HG03196 (cell line): ENCODE results near the gene RHBDD3.

ENCODE experiments used
- ATAC-seq: cut with Tn5 transposase; IDR thresholded peaks from one replicate; pipeline ENCODE4 v1.9.1; 2021; ENCODE audit not compliant: unreplicated experiment

The RHBDD3 gene

GRCh38 chr22:29269731-29270474 is 2.1 kb upstream of the RHBDD3 start:
- ATAC-seq = no peak

DNA sequence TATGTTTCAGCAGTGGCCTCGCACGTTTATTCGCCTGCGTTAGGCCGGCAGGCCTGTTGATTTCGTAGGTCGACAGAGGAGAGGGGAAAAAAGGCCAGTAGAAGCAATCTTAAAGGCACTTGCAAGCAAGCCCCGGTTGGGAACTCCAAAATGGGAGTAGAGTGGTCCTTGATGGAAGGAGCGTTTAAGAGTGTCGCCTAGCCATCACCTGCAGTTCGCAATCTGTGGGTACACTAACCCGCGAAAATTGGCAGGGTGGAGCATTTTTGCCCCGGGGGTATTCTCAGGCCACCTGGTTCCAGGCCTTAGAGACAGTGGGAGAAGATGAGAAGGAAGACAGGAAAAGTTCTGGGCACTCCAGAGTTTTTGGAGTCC is 1.4 kb upstream of the RHBDD3 start:
- no peak for ATAC-seq

DNA sequence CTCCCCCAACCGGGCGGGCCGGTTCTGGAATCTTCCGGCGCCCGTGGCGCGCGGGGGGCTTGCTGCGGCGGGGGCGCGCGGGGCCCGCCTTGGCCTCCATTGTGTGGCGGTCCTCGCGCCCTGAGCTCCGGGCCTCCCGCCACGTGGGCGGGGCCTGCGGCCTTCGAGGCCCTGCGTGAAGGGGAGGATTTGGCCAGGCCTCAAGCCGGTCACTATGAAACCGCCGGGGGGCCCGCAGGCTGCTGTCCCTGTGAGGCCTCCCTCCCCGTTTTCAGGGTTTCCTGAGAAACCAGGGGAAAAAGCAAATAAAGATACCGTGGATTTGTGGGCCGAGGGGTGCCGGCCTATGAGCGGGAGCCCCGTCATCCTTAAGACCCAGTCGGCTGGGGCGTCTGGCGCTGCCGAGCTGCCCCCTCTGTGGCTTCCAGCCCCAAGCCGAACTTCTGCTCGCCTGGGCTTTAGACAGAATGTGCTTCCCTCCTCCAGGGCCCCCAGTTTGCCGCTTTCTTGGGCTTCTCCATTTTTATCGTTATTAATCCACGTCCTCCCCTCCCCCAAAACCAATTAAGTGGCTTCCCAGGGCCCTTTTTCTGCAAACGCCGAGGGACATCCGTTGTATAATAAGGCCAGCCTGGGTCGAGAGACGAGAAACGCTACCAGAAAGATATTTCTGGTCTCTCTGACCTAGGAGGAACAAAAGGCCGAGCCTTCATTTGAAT is 889 bp upstream of the RHBDD3 start:
- peak; percentile 26 for ATAC-seq

- ATAC-seq = no peak
Measured at GRCh38 chr22:29267462-29267857, 321 bp downstream of the RHBDD3 start.

DNA sequence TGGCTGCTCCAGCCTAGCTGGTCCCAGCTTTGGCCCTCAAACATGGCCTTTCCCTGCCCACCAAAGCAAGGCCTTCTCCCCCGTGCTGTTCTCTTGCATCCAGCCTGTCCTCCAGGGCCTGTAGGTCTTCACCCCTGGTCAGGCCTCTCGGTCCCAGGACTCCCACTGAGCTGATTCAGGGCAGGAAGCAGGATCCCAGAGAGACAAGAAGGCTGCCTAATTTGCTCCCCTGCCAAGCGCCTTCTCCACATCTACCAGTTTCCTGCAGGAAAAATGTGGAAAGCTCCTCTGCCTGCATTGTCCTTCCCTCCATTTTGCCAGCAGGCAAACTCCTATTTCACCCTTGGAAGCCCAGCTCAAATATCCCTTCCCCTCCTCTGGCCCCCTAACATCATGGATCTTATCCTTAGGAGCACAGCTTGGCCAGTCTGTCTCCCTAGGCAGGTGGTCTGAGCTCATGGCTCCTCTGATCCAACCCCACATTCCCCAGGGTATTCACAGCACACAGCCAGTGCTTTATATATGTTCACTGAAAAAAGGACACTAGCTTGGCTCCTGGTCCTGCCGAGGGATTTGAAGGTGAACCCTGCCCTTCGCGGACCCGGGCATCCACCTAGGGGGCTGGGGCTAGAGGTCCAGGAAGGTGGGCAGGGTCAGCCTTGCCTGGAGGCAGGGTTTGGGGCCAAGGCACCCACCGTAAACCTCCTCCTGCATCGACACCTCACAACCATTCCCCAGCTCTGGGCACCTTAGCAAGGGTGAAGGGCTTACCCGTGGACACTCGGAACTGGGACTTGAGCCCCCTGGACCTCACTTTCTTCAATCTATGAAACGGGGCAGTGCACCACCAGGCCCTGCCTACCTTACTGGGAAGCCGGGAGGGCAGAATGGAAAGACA is 968 bp downstream of the RHBDD3 start:
- no peak for ATAC-seq

- no peak for ATAC-seq
Measured at GRCh38 chr22:29265929-29266328, 1.9 kb downstream of the RHBDD3 start.

DNA sequence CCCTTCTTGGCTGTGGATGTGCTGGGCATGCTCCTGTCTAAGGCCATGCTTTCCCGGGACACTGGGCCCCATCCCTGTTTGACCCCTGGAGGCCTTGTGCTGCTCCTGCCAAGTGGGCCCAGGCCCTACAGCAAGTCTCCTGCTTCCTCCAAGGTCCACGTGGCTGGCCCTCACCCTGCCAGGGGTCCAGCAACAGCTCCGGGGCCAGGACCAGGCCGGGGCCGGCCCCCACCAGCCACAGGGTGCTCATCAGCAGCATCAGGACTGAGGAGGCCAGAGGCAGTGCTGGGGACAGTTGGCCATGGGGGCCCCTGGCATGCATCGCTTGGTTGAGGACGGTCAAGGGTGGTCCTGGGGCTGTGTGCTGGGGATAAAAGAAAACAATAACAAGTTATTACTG is 2.5 kb downstream of the RHBDD3 start:
- ATAC-seq = no peak

GRCh38 chr22:29263791-29264276 is 3.9 kb downstream of the RHBDD3 start:
- ATAC-seq = no peak

GRCh38 chr22:29260601-29261315 is 7.0 kb downstream of the RHBDD3 start:
- no peak for ATAC-seq

GRCh38 chr22:29260031-29260560 is 7.7 kb downstream of the RHBDD3 start:
- no peak for ATAC-seq

GRCh38 chr22:29259253-29259899 is 8.4 kb downstream of the RHBDD3 start:
- ATAC-seq = no peak

- no peak for ATAC-seq
Measured at GRCh38 chr22:29258407-29259252, 9.2 kb downstream of the RHBDD3 start.

DNA sequence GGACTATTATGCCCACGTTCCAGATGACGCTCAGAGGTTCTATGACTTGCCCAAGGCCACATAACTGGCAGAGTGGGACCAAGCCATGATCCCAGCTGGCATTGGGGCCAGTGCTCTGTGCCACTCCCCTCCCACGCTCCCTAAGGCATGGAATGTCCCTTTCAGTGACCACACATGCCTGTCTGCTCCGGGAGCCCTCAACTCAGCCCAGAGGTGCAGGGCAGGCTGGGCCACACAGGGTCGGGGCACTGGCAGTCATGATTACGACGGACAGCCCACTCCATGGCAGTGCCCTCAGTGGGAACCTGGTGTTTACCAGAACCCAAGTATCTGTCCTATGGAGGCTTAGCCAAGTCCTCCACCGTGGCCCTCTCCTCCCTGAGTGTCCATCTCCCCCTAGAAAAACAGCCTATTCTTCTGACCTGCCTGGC is 10.0 kb downstream of the RHBDD3 start:
- no peak for ATAC-seq

GRCh38 chr22:29256606-29257325 is 11.0 kb downstream of the RHBDD3 start:
- ATAC-seq = no peak

DNA sequence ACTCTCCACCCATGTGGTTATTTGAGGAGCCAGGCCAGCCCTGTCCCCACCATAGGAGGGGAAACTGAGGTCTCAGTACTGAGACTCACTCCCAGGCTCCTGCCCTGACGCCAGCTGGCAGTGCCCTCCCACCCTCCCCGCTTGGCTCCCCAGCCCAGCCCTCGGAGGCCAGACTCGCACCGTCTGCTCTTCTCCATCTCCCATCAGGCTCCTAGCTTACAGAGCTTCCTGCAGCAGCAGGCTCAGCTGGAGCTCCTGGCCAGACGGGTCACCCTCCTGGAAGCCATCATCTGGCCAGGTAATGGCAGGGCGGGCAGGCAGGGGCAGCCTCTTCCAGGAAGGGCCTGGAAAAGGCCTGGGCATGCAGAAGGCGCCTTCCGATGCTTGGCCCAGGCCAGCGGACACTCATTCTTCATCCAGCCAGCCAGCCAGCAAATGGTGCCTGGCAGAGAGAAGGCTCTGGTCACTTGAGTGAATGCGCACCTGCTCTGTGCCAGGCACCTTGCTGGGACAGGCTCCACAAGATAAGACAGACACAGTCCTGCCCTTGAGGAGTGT is 12.6 kb downstream of the RHBDD3 start:
- no peak for ATAC-seq

- no peak for ATAC-seq
Measured at GRCh38 chr22:29254286-29254660, 13.5 kb downstream of the RHBDD3 start.

- no peak for ATAC-seq
Measured at GRCh38 chr22:29253561-29254285, 14.1 kb downstream of the RHBDD3 start.
